Measurements from ENCODE around the gene RBFOX1.

The RBFOX1 gene

DNA sequence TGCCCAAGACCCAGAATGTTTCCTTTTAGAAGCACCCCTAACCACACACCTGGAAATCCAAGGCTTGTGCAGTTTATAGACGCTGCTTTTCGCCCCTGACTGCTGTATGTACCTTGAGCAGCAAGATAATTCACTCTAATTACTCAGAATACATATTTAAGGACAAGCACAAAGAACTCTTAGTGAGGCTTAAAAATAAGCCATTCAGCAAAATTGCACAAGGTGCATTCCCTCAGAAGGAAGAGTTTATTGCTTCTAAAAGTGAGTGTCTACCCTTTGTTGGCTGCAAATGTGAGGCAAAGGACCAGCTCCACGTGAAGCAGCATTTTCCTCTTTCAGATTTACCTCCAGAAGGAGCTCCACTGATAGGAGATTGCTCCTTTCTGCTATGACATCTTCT lies 208.4 kb downstream of the RBFOX1 start:
- H3K9ac ChIP-seq (ENCODE audit: low read length): no peak overlapping the region
- no peaks in the 10 kb centered on the region for H3K27me3 ChIP-seq (ENCODE audit: insufficient read depth, low read length)
- H3F3A ChIP-seq (ENCODE audit: insufficient read depth, low read length): no peaks in the 10 kb centered on the region
- H3K9me3 ChIP-seq (ENCODE audit: low read length): no peaks in the 10 kb centered on the region
- no peaks in the 10 kb centered on the region for H4K20me1 ChIP-seq (ENCODE audit: insufficient read depth, low read length)
- no peak overlapping the region for H3K27ac ChIP-seq (ENCODE audit: low read depth, low read length, poor library complexity, severe bottlenecking)
- H3K36me3 ChIP-seq (ENCODE audit: insufficient read depth, low read length): no peaks in the 10 kb centered on the region
- H2AFZ ChIP-seq (ENCODE audit: low read length): no peak overlapping the region
- H3K4me1 ChIP-seq (ENCODE audit: insufficient read depth, low read length, severe bottlenecking): no peaks in the 10 kb centered on the region
- H3K79me2 ChIP-seq (ENCODE audit: insufficient read depth, low read length): no peaks in the 10 kb centered on the region
- no peak overlapping the region for H3K4me3 ChIP-seq (ENCODE audit: low read depth, low read length, poor library complexity, severe bottlenecking)
- no peak overlapping the region for H3K4me2 ChIP-seq (ENCODE audit: low read length)
- TF ChIP-seq EZH2 (IDR thresholded peaks at IDR 0.05; ENCODE audit: borderline replicate concordance, low read length) (no peak), CTCF (IDR thresholded peaks at IDR 0.05; ENCODE audit: low read length) (no peak)
- H3K9me2 ChIP-seq (ENCODE audit: low read depth, low read length): no peaks in the 10 kb centered on the region

DNA sequence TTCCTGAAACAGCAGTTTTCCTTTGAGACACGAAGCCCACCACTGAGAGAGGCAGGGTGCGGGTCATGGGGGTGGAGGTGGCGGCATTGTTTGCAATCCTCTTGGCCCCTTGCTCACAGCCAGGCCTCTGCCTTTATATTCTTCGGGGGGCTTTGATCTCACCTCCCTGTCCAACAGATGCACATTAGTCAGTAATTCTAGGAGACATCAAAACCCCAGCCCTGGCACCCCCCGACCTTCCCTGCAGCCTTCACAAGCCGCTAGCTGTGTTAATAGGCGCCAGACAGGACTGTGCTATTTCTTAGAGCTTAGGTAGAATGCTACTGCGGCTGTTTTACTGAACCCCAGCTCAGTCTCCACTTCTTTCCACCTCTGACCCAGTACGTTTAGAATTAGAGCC lies 212.6 kb downstream of the RBFOX1 start:
- Histone ChIP-seq H3K36me3 (ENCODE audit: insufficient read depth, low read length) (no peaks in the 10 kb centered on the region), H2AFZ (ENCODE audit: low read length) (no peak overlapping the region), H3K79me2 (ENCODE audit: insufficient read depth, low read length) (no peaks in the 10 kb centered on the region), H4K20me1 (ENCODE audit: insufficient read depth, low read length) (no peaks in the 10 kb centered on the region), H3K9ac (ENCODE audit: low read length) (no peak overlapping the region), H3K4me3 (ENCODE audit: low read depth, low read length, poor library complexity, severe bottlenecking) (no peak overlapping the region), H3K9me3 (ENCODE audit: low read length) (no peaks in the 10 kb centered on the region), H3F3A (ENCODE audit: insufficient read depth, low read length) (no peaks in the 10 kb centered on the region), H3K4me1 (ENCODE audit: insufficient read depth, low read length, severe bottlenecking) (no peaks in the 10 kb centered on the region), H3K4me2 (ENCODE audit: low read length) (no peak overlapping the region), H3K27me3 (ENCODE audit: insufficient read depth, low read length) (no peaks in the 10 kb centered on the region), H3K9me2 (ENCODE audit: low read depth, low read length) (no peaks in the 10 kb centered on the region), H3K27ac (ENCODE audit: low read depth, low read length, poor library complexity, severe bottlenecking) (no peak overlapping the region)
- TF ChIP-seq CTCF (IDR thresholded peaks at IDR 0.05; ENCODE audit: low read length) (no peak), EZH2 (IDR thresholded peaks at IDR 0.05; ENCODE audit: borderline replicate concordance, low read length) (no peak)

GRCh38 chr16:7546948-7547347 lies 214.3 kb downstream of the RBFOX1 start:
- Histone ChIP-seq H3K4me2 (ENCODE audit: low read length) (no peak overlapping the region), H3K4me3 (ENCODE audit: low read depth, low read length, poor library complexity, severe bottlenecking) (no peak overlapping the region), H3K9ac (ENCODE audit: low read length) (no peak overlapping the region), H2AFZ (ENCODE audit: low read length) (no peak overlapping the region), H3K79me2 (ENCODE audit: insufficient read depth, low read length) (no peaks in the 10 kb centered on the region), H3K9me2 (ENCODE audit: low read depth, low read length) (no peaks in the 10 kb centered on the region), H3F3A (ENCODE audit: insufficient read depth, low read length) (no peaks in the 10 kb centered on the region), H3K36me3 (ENCODE audit: insufficient read depth, low read length) (no peaks in the 10 kb centered on the region), H3K27ac (ENCODE audit: low read depth, low read length, poor library complexity, severe bottlenecking) (no peak overlapping the region), H3K27me3 (ENCODE audit: insufficient read depth, low read length) (no peaks in the 10 kb centered on the region), H3K9me3 (ENCODE audit: low read length) (no peaks in the 10 kb centered on the region), H3K4me1 (ENCODE audit: insufficient read depth, low read length, severe bottlenecking) (no peaks in the 10 kb centered on the region), H4K20me1 (ENCODE audit: insufficient read depth, low read length) (no peaks in the 10 kb centered on the region)
- TF ChIP-seq CTCF (IDR thresholded peaks at IDR 0.05; ENCODE audit: low read length): no peak
- TF ChIP-seq EZH2 (IDR thresholded peaks at IDR 0.05; ENCODE audit: borderline replicate concordance, low read length): no peak

Data from OCI-LY1 (cell line).